Urinary bladder (tissue), 4 donors: ENCODE measurements around the gene TMOD2. TPM values are rescaled to one million over a fixed set of nuclear protein-coding genes. Genes with fewer than 3 reads are reported as not detected.

Experiments
- DNase-seq: peaks from one replicate; pipeline ENCODE4 v3.0.0-alpha.2; 2015; ENCODE audit errors: extremely low spot score
- H3K27ac ChIP-seq: one replicate; pipeline ENCODE4 v1.5.1; 2013; ENCODE audit warnings: low read depth, mild to moderate bottlenecking, moderate library complexity
- H3K36me3 ChIP-seq: one replicate; pipeline ENCODE4 v1.6.1; 2013; ENCODE audit warnings: mild to moderate bottlenecking, moderate library complexity; ENCODE audit not compliant: insufficient read depth
- H3K4me1 ChIP-seq: one replicate; pipeline ENCODE4 v1.6.1; 2013; ENCODE audit warnings: mild to moderate bottlenecking, moderate library complexity; ENCODE audit not compliant: insufficient read depth
- H3K4me3 ChIP-seq: one replicate; pipeline ENCODE4 v1.5.1; 2013; ENCODE audit warnings: low read depth, low read length
- WGBS: extraction: QIAGEN DNeasy Blood & Tissue Kit; methylation state at CpG from one replicate; pipeline ENCODE4 v1.1.7; 2013; 5-methylcytosine and 5-hydroxymethylcytosine counted together
- polyA plus RNA-seq: library from polyadenylated mRNA; stranded (reverse); fragments of 200-250 nt; gene quantifications from one replicate; pipeline ENCODE4 v1.2.3, GENCODE V29; 2013
- total RNA-seq: library from RNA; depleted of rRNA; stranded (reverse); fragments of >200 nt; gene quantifications from one replicate; pipeline ENCODE4 v1.2.3, GENCODE V29; 2014
- donor health status: healthy with polysubstance abuse.
- donor health status: healthy.

TMOD2 gene
- total and polyA plus RNA-seq, 2 donors = 5.7 to 34.0 TPM

GRCh38 chr15:51829376-51830275, 78.2 kb downstream of the TMOD2 start, which contains the start of gene TMOD3:
TMOD3 (plus strand) TSS chr15:51829653; CDS start chr15:51862885, 33,232 bp downstream.
- WGBS = 2% methylated on average over 89 of the region's 89 CpGs
- DNase-seq = peak; percentile 83
- H3K27ac ChIP-seq = peak within 1 kb of the TSS; percentile 93
- no peaks in the 10 kb centered on the region for H3K36me3 ChIP-seq
- peak within 1 kb of the TSS; percentile 88 for H3K4me3 ChIP-seq
- H3K4me1 ChIP-seq = no peaks in the 10 kb centered on the region

DNA sequence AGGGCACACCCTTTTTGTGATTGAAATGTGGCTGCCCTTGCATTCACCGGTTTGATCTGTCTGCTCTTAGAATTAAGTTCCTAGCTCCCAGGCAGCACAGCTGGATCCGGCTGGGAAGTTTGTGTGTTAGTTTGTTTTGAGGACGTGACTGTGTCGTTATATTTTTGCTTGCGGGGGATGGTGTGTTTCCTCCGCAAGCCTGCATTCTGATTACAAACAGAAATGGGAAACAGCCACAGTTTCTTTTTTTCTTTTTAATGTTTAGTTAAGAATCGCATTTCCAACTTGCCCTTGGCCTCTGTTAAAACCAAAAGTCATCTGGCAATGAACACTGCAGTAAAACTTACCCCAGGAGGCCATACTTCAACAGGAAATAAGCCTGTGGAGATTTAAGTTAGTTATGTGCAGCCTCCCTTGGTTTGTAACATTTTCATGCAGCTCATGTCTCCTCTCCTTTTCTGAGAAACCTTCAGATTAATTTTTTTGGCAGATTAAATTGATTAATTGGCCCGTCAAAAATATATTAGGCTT, 78.9 kb downstream of the TMOD2 start:
- no peak for DNase-seq

GRCh38 chr15:51833772-51834171, 82.4 kb downstream of the TMOD2 start:
- WGBS = 68% methylated on average over 1 of the region's 1 CpG
- Histone ChIP-seq H3K27ac (no peak overlapping the region), H3K4me1 (no peaks in the 10 kb centered on the region), H3K4me3 (no peak overlapping the region), H3K36me3 (no peaks in the 10 kb centered on the region)
- no peak for DNase-seq

More for the DNA sequence above, 78.9 kb downstream of the TMOD2 start:
- no peaks in the 10 kb centered on the region for H3K36me3 ChIP-seq
- peak overlapping the region; percentile 88 for H3K4me3 ChIP-seq
- peak overlapping the region; percentile 93 for H3K27ac ChIP-seq
- WGBS = 2% methylated on average over 8 of the region's 8 CpGs
- H3K4me1 ChIP-seq = no peaks in the 10 kb centered on the region

- Histone ChIP-seq H3K4me3 (no peak overlapping the region), H3K27ac (no peak overlapping the region), H3K36me3 (no peaks in the 10 kb centered on the region), H3K4me1 (no peaks in the 10 kb centered on the region)
- DNase-seq = no peak
- 42% methylated on average over 4 of the region's 4 CpGs for WGBS
Observed at GRCh38 chr15:51837792-51838251, 86.4 kb downstream of the TMOD2 start.

- Histone ChIP-seq H3K36me3 (no peaks in the 10 kb centered on the region), H3K27ac (no peak overlapping the region), H3K4me3 (no peak overlapping the region), H3K4me1 (peaks cover 2% of the 10 kb centered on the region)
- DNase-seq = no peak
- WGBS = 69% methylated on average over 2 of the region's 2 CpGs
Observed at GRCh38 chr15:51838270-51838669, 86.9 kb downstream of the TMOD2 start.

- Histone ChIP-seq H3K27ac (no peak overlapping the region), H3K4me1 (peaks cover 4% of the 10 kb centered on the region), H3K4me3 (no peak overlapping the region), H3K36me3 (no peaks in the 10 kb centered on the region)
- no peak for DNase-seq
- 70% methylated on average over 4 of the region's 4 CpGs for WGBS
Observed at GRCh38 chr15:51840692-51841091, 89.3 kb downstream of the TMOD2 start.

GRCh38 chr15:51841406-51842040, 90.1 kb downstream of the TMOD2 start:
- H3K36me3 ChIP-seq = no peaks in the 10 kb centered on the region
- no peak overlapping the region for H3K4me3 ChIP-seq
- no peak overlapping the region for H3K27ac ChIP-seq
- 81% methylated on average over 5 of the region's 5 CpGs for WGBS
- H3K4me1 ChIP-seq = peaks cover 4% of the 10 kb centered on the region
- no peak for DNase-seq

- WGBS = 93% methylated on average over 3 of the region's 3 CpGs
- Histone ChIP-seq H3K4me1 (peaks cover 6% of the 10 kb centered on the region), H3K36me3 (no peaks in the 10 kb centered on the region), H3K4me3 (no peak overlapping the region), H3K27ac (no peak overlapping the region)
- no peak for DNase-seq
Observed at GRCh38 chr15:51842265-51842664, 90.9 kb downstream of the TMOD2 start.

DNA sequence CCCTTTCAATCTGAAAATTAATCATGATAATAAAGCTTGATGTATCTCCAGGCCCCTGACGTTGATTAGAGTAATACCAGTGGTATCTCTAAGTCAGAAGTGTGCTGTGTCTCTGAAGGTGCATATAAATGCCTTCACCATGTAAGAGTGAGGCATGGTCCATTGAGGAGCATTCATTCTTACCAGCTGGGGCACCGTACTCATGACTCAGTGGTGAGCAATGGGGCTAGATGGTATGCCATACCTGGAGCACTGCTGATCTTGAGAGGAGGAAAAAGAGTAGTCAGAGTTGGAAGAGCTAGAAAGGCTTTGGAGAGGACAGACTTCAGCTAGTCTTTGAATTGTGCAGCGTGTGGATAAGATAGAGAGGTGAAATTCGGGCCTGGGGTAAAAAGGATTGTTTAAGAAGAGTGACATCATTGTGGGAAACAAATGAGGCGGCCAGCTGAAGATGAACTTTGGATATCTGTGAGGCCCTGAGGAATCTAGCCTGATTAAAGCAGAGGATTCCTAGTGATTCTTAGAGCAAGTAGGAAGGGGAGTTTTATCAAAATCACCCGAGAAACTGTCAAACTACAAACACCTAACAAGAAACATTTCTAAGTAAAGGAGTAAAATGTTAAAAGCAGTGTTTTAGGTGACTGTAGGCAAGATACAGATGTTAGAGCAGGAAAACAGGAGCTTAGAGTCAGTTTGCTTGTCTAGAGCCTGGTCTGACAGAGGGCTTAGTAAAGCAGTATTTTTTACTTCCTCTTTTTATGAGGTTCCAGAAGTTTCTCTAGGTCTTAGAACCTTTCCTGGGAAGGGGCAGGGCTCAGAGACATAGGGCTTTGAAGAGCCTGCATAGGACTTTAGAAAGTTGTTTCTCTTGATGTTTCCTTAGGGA, 91.7 kb downstream of the TMOD2 start:
- no peak for DNase-seq
- Histone ChIP-seq H3K4me1 (peaks cover 6% of the 10 kb centered on the region), H3K4me3 (no peak overlapping the region), H3K36me3 (no peaks in the 10 kb centered on the region), H3K27ac (peak overlapping the region; percentile 6)
- WGBS = 50% methylated on average over 6 of the region's 6 CpGs

DNA sequence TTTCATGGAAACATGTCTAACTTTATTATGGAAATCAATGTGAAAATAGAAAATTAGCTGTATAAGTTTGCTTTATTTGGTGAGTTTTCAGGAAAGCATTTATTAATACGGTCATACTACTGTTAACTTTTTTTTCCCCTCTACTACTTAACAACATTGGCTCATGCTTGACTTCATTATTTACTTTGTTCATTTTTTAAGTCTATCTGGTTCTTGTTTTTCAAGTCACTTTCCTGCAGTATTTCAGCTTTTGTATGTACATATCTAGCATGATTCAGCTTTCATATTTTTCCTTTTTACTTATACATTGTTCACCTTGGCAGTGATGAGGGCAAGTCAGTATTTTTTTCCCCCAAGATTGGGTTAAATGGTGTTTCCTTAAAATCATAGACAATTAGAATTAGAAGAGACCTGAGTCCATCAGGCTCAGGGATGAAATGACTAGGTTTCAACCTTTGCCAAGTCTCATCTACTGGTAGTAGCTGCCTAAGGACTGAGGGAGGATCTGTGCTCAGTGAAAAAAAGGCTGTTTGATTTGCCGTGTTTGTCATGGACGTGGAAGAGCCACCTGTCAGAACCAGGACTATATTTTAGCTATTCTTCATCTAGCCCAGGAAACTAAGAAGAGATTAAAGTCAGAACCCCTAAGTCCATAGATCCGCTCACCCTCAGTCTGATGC, 93.5 kb downstream of the TMOD2 start:
- Histone ChIP-seq H3K36me3 (no peaks in the 10 kb centered on the region), H3K27ac (peak overlapping the region; percentile 16), H3K4me3 (no peak overlapping the region), H3K4me1 (peaks cover 8% of the 10 kb centered on the region)
- DNase-seq = no peak
- 57% methylated on average over 4 of the region's 4 CpGs for WGBS

DNA sequence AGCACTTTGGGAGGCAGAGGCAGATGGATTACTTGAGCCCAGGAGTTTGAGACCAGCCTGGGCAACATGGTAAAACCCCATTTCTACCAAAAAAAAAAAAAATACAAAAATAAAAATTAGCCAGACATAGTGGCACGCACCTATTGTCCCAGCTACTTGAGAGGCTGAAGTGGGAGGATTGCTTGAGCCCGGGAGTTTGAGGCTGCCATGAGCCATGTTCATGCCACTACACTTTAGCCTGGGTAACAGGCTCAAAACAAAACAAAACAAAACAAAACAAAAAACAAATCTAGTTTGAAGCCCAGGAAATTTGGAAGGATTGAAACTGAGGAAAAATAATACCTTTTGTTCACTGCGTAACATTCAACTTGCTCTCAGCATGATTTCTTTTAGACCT, 94.7 kb downstream of the TMOD2 start:
- no peaks in the 10 kb centered on the region for H3K36me3 ChIP-seq
- peaks cover 9% of the 10 kb centered on the region for H3K4me1 ChIP-seq
- H3K27ac ChIP-seq = peak overlapping the region; percentile 74
- H3K4me3 ChIP-seq = no peak overlapping the region
- no peak for DNase-seq
- WGBS = 75% methylated on average over 3 of the region's 3 CpGs

- DNase-seq = no peak
- Histone ChIP-seq H3K27ac (peak overlapping the region; percentile 75), H3K36me3 (no peaks in the 10 kb centered on the region), H3K4me1 (peaks cover 9% of the 10 kb centered on the region), H3K4me3 (no peak overlapping the region)
- whole genome bisulfite sequencing = 36% methylated on average over 3 of the region's 3 CpGs
Observed at GRCh38 chr15:51846463-51847230, 95.2 kb downstream of the TMOD2 start.
